Upper lobe of left lung (tissue), 6 donors: ENCODE data around the gene PTPRK. TPM values are rescaled to one million over a fixed set of nuclear protein-coding genes. Genes with fewer than 3 reads are reported as not detected.

ENCODE experiments used
- ATAC-seq, 2 donors: fragments of 200-7000 bp; cut with Tn5 transposase; one replicate each; pipeline ENCODE4 v1.9.1; 2022; ENCODE audit warnings: mild to moderate bottlenecking in 2 of 2, moderate library complexity in 2 of 2; ENCODE audit not compliant: low FRiP score in 2 of 2
- DNase-seq, 2 donors: peaks; one replicate each; pipeline ENCODE4 v3.0.0-alpha.2; 2019 to 2020
- H3K27ac ChIP-seq, 4 donors: fragments of 200-600 bp; sonication (generic); one replicate each; pipeline ENCODE4 v1.5.1; 2016 to 2019
- H3K27me3 ChIP-seq, 4 donors: fragments of 200-600 bp; sonication (generic); one replicate each; pipeline ENCODE4 v1.5.1; 2017 to 2019
- H3K36me3 ChIP-seq, 4 donors: fragments of 200-600 bp; sonication (generic); one replicate each; pipeline ENCODE4 v1.5.1; 2016 to 2019
- H3K4me1 ChIP-seq, 4 donors: fragments of 200-600 bp; sonication (generic); one replicate each; pipeline ENCODE4 v1.5.1; 2018 to 2019
- H3K4me3 ChIP-seq, 4 donors: fragments of 200-600 bp; sonication (generic); one replicate each; pipeline ENCODE4 v1.5.1; 2017 to 2019; ENCODE audit warnings: mild to moderate bottlenecking in 2 of 4, moderate library complexity in 1 of 4
- H3K9me3 ChIP-seq, 4 donors: fragments of 200-600 bp; sonication (generic); one replicate each; pipeline ENCODE4 v1.5.1; 2018 to 2019
- CTCF ChIP-seq, 6 experiments: fragments of 450-650 bp in 4 of 6; fragments of 200-600 bp in 2 of 6; sonication (generic) in 2 of 6; IDR thresholded peaks; one replicate each; pipeline ENCODE4 v1.5.1; 2016 to 2019; ENCODE audit warnings: antibody characterized with exemption in 6 of 6
- EP300 ChIP-seq, 4 donors: sonication (generic); formaldehyde crosslinking; IDR thresholded peaks; one replicate each; pipeline ENCODE4 v1.5.1; 2017; ENCODE audit warnings: antibody characterized with exemption in 4 of 4, control low read depth in 2 of 4
- POLR2A ChIP-seq, 4 donors: fragments of 450-650 bp; IDR thresholded peaks; one replicate each; pipeline ENCODE4 v1.5.1; 2016 to 2017; ENCODE audit warnings: antibody characterized with exemption in 4 of 4, mild to moderate bottlenecking in 2 of 4
- POLR2AphosphoS5 ChIP-seq, 2 donors: sonication (generic); formaldehyde crosslinking; IDR thresholded peaks; one replicate each; pipeline ENCODE4 v1.5.1; 2017; ENCODE audit warnings: antibody characterized with exemption in 2 of 2
- WGBS, 2 donors: methylation state at CpG; one replicate each; pipeline ENCODE4 v1.1.5; 2017 to 2018; 5-methylcytosine and 5-hydroxymethylcytosine counted together
- total RNA-seq, 6 donors: library from RNA; depleted of rRNA in 4 of 6; stranded (reverse); fragments of >200 nt in 4 of 6; gene quantifications; one replicate each; pipeline versions ENCODE4 v1.1.0 to v1.2.1, GENCODE V29; 2016 to 2021
- donor health status: DM: no; HTN: no; CAD: no; lungs with moderate emphysema.
- donor health status: DM: no; HTN: yes; CAD: no; lungs with severe emphysema.

Gene PTPRK
- total RNA-seq, 6 donors from 2014 or later, result 42.7 to 97.4 (median 65.2) TPM

DNA sequence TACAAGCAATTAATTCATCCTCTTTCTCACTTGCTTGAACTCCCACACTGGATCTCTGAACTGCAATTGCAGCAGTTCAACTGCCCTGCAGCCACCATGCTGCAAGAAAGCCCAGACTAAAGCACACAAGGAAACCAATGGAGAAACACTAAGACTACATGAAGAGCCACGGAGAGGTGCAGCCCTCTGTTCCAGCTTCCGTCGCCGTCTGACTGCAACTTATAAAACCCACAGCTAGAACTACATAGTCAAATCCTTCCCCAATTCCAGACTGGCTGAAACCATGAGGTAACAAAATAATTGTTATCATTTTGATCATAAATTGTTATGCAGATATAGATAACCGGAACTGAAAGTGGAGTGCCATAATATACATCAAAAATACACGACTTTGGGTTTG is 598.4 kb downstream of the PTPRK start:
- TF ChIP-seq POLR2A (IDR thresholded peaks at IDR 0.05) (no peak), EP300 (IDR thresholded peaks at IDR 0.05) (no peak), CTCF (IDR thresholded peaks at IDR 0.05) (no peak), POLR2AphosphoS5 (IDR thresholded peaks at IDR 0.05) (no peak)
- DNase-seq, result no peak
- Histone ChIP-seq H3K36me3 (no peaks in the 10 kb centered on the region), H3K4me1 (no peaks in the 10 kb centered on the region), H3K27me3 (no peaks in the 10 kb centered on the region), H3K9me3 (peaks cover 0 to 13% (median 5%) of the 10 kb centered on the region in 4 donors), H3K4me3 (no peak overlapping the region), H3K27ac (no peak overlapping the region)
- no peak for ATAC-seq
- WGBS, 2 donors, result 90 to 93% methylated on average over 6 of the region's 6 CpGs

GRCh38 chr6:127920804-127921203 is 599.6 kb downstream of the PTPRK start:
- H3K27me3 ChIP-seq, result no peaks in the 10 kb centered on the region
- H3K4me1 ChIP-seq, result no peaks in the 10 kb centered on the region
- no peaks in the 10 kb centered on the region for H3K36me3 ChIP-seq
- H3K9me3 ChIP-seq, result peaks cover 0 to 3% (median 0%) of the 10 kb centered on the region in 4 donors
- DNase-seq, result no peak
- no peak overlapping the region for H3K4me3 ChIP-seq
- no peak overlapping the region for H3K27ac ChIP-seq
- no peak for ATAC-seq
- 72 to 80% methylated on average over 3 of the region's 3 CpGs for WGBS, 2 donors
- TF ChIP-seq CTCF (IDR thresholded peaks at IDR 0.05), result no peak
